Endothelial cell of umbilical vein (primary cell): Measurements from ENCODE around the gene HYDIN. TPM values are rescaled to one million over a fixed set of nuclear protein-coding genes. Genes with fewer than 3 reads are reported as not detected.

ENCODE experiments used
- BruUV-seq: library from RNA; stranded (reverse); fragments of 400-500 nt; replicated peaks from 2 replicates; lab custom pipeline; 2021; lab: Mats Ljungman, UMichigan
- CTCF ChIA-PET: fragments of 300-600, 350-600 bp; sonication (Branson Sonifier 250); formaldehyde crosslinking; loops from one replicate; lab custom pipeline; 2021; ENCODE audit warnings: antibody characterized with exemption, inconsistent platforms; lab: Charles Lee
- POLR2A ChIA-PET: fragments of 300-600, 350-600 bp; sonication (Branson Sonifier 250); formaldehyde crosslinking; loops from one replicate; lab custom pipeline; 2021; ENCODE audit warnings: antibody characterized with exemption, inconsistent platforms; lab: Charles Lee
- DNase-seq: peaks from one replicate; pipeline ENCODE4 v3.0.0-alpha.2; 2011; ENCODE audit warnings: low read depth, low spot score
- FAIRE-seq: peaks from 2 replicates; lab custom pipeline; 2011; peaks lifted over from hg19 to GRCh38; lab: Jason Lieb, UNC
- H2AFZ ChIP-seq: 2 replicates; pipeline ENCODE4 v1.6.0; 2012; ENCODE audit warnings: low read depth, low read length, control low read depth, inconsistent platforms
- H3K27ac ChIP-seq: 2 replicates; pipeline ENCODE4 v1.5.1; 2011; ENCODE audit warnings: low read depth, mild to moderate bottlenecking, control low read depth, low read length, moderate library complexity; ENCODE audit not compliant: insufficient read depth
- H3K27me3 ChIP-seq, 2 experiments: 2 replicates each; pipeline versions ENCODE4 v1.6.0 to v1.6.1; 2011; ENCODE audit warnings: low read length in 2 of 2, mixed read lengths in 1 of 2; ENCODE audit not compliant: control insufficient read depth in 2 of 2, insufficient read depth in 2 of 2
- H3K36me3 ChIP-seq, 2 experiments: 2 replicates in 1 of 2; 3 replicates in 1 of 2; pipeline ENCODE4 v1.5.1; 2011; ENCODE audit warnings: low read length in 2 of 2, mild to moderate bottlenecking in 1 of 2, moderate library complexity in 1 of 2; ENCODE audit not compliant: control insufficient read depth in 2 of 2, insufficient read depth in 2 of 2; ENCODE audit errors: extremely low read depth in 1 of 2
- H3K4me1 ChIP-seq: 3 replicates; pipeline ENCODE4 v1.5.1; 2011; ENCODE audit warnings: mild to moderate bottlenecking, low read length; ENCODE audit not compliant: control insufficient read depth, insufficient read depth; ENCODE audit errors: extremely low read depth
- H3K4me2 ChIP-seq: 2 replicates; pipeline ENCODE4 v1.6.1; 2011; ENCODE audit warnings: low read length, control low read depth, mixed read lengths; ENCODE audit not compliant: insufficient read depth
- H3K4me3 ChIP-seq, 3 experiments: fragments of 200-600 bp in 1 of 3; sonication (generic), shearing (Covaris generic) in 1 of 3; replicated peaks in 1 of 3; 2 replicates each; pipeline ENCODE4 v1.5.1; 2011 to 2016; ENCODE audit warnings: control low read depth in 3 of 3, low read length in 3 of 3, mild to moderate bottlenecking in 2 of 3, inconsistent platforms in 1 of 3, low read depth in 1 of 3, moderate library complexity in 1 of 3; ENCODE audit not compliant: insufficient read depth in 1 of 3
- H3K79me2 ChIP-seq: 2 replicates; pipeline ENCODE4 v1.6.0; 2012; ENCODE audit warnings: low read length, inconsistent platforms; ENCODE audit not compliant: control insufficient read depth, insufficient read depth
- H3K9ac ChIP-seq: replicated peaks from 2 replicates; pipeline ENCODE3; 2011; ENCODE audit warnings: low read length, control low read depth; ENCODE audit not compliant: insufficient read depth; ENCODE audit errors: extremely low read depth
- H3K9me1 ChIP-seq: replicated peaks from 3 replicates; pipeline ENCODE4 v1.6.0; 2011; ENCODE audit warnings: mild to moderate bottlenecking, low read length; ENCODE audit not compliant: control insufficient read depth, insufficient read depth; ENCODE audit errors: extremely low read depth
- H3K9me3 ChIP-seq: replicated peaks from 2 replicates; pipeline ENCODE4 v1.5.1; 2012; ENCODE audit warnings: low read length, inconsistent platforms; ENCODE audit not compliant: control insufficient read depth, insufficient read depth
- H4K20me1 ChIP-seq: replicated peaks from 2 replicates; pipeline ENCODE3; 2011; ENCODE audit warnings: mild to moderate bottlenecking, low read length; ENCODE audit not compliant: control insufficient read depth, insufficient read depth; ENCODE audit errors: extremely low read depth
- EZH2 ChIP-seq: IDR thresholded peaks from 2 replicates; pipeline ENCODE4 v1.6.1; 2012; ENCODE audit warnings: borderline replicate concordance, low read depth, mild to moderate bottlenecking, moderate library complexity, low read length, inconsistent platforms; ENCODE audit not compliant: severe bottlenecking
- FOS ChIP-seq: IDR thresholded peaks from 2 replicates; pipeline ENCODE4 v1.6.1; 2011; ENCODE audit warnings: mild to moderate bottlenecking, low read length, moderate library complexity, borderline replicate concordance; ENCODE audit not compliant: insufficient read depth
- GATA2 ChIP-seq: IDR thresholded peaks from 2 replicates; pipeline ENCODE4 v1.7.0; 2011; ENCODE audit warnings: low read depth, mild to moderate bottlenecking, moderate library complexity, mixed read lengths, low read length; ENCODE audit not compliant: insufficient read length, insufficient read depth
- JUN ChIP-seq: IDR thresholded peaks from 2 replicates; pipeline ENCODE4 v1.6.1; 2011; ENCODE audit warnings: borderline replicate concordance, low read depth; ENCODE audit not compliant: insufficient read length, insufficient read depth
- MAX ChIP-seq: IDR thresholded peaks from 2 replicates; pipeline ENCODE4 v1.6.1; 2011; ENCODE audit not compliant: insufficient read depth, insufficient read length
- MYC ChIP-seq: IDR thresholded peaks from one replicate; pipeline ENCODE4 v1.6.1; 2011; ENCODE audit warnings: mild to moderate bottlenecking, low read depth, low read length
- POLR2A ChIP-seq: IDR thresholded peaks from 2 replicates; pipeline ENCODE4 v1.6.1; 2012; ENCODE audit warnings: low read depth, mild to moderate bottlenecking, control low read depth, low read length
- POLR2AphosphoS5 ChIP-seq: IDR thresholded peaks from 2 replicates; pipeline ENCODE4 v1.6.1; 2012; ENCODE audit warnings: low read depth, mild to moderate bottlenecking, control low read depth, low read length, moderate library complexity; ENCODE audit not compliant: insufficient read depth
- dilution Hi-C: fragments of 300-500 bp; cut with MboI; formaldehyde crosslinking; loops from one replicate; pipeline ENCODE4 v1.15.0; 2019; ENCODE audit warnings: low sequenced_read_pairs; ENCODE audit not compliant: extremely low pct_ligation_motif_present
- intact Hi-C: fragments of 100-400 bp; cut with micrococcal nuclease; formaldehyde crosslinking; loops from one replicate; pipeline ENCODE4 v1.10.0; 2022
- polyA plus RNA-seq, 4 experiments: library from polyadenylated mRNA; depleted of rRNA in 3 of 4; stranded (reverse) in 3 of 4; unstranded in 1 of 4; fragments of >200 nt; gene quantifications; 2 replicates each; pipeline versions ENCODE4 v1.2.1 to v1.2.3, GENCODE V29; 2011 to 2012; ENCODE audit warnings: missing spikeins in 1 of 4
- total RNA-seq: library from RNA; stranded (reverse); gene quantifications from 2 replicates; pipeline ENCODE4 v1.2.3, GENCODE V29; 2021
- TF ChIP-seq, protein P1 (sequence below), 2 donors: IDR thresholded peaks; 1 replicate in 1 of 2; 2 replicates in 1 of 2; pipeline ENCODE4 v1.5.1; 2011; ENCODE audit warnings: low read length in 2 of 2, mild to moderate bottlenecking in 2 of 2, moderate library complexity in 2 of 2, control low read depth in 1 of 2, inconsistent platforms in 1 of 2, low read depth in 1 of 2; ENCODE audit not compliant: insufficient read depth in 1 of 2; ENCODE audit errors: extremely low read depth in 1 of 2

The HYDIN gene
- total and polyA plus RNA-seq, 2 donors (not counting 3 experiments of a cell fraction or from before 2014, with no cell fraction given) = not detected

DNA sequence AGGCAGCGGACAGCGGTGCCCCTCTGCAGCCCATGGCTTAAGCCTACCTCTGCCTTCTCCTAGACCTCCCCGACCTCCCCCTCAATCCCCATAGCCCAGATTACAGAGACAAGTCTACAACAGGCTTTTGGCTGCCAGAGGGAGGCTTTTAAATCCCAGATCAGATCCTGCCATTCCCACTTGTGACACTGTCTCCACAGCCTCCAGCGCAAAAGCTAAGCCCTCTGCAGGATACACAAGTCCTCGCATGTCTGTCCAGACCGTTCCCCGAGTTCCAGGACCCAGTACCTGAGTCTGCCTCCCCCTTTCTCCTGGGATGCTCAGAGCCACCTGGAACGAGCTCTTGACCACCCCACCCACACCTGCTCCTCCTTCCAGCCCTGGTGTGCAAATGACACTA, 460.8 kb downstream of the HYDIN start:
- dilution Hi-C loops (no loop called here), intact Hi-C loops (loop anchor here (5.0 to 10.0 kb wide), 2 partner anchors 195 to 588 kb away; partner anchors contain the start of gene CALB2)
- DNase-seq = no peak
- ChIA-PET POLR2A (interaction anchor here (0.5 kb wide), 1 partner anchor 85 kb away, joined by 3 read pairs; no protein-coding TSS in a partner anchor), CTCF (interaction anchor here (1.0 to 5.8 kb wide), 10 partner anchors 14 to 400 kb away, joined by 3 to 144 read pairs (median 10); partner anchors contain the start of gene MTSS2)
- no peaks in the 10 kb centered on the region for H3K79me2 ChIP-seq
- FAIRE-seq = no peak
- no peak overlapping the region for H3K9ac ChIP-seq
- no peak overlapping the region for H3K4me3 ChIP-seq
- H3K27ac ChIP-seq = no peak overlapping the region
- H4K20me1 ChIP-seq = no peaks in the 10 kb centered on the region
- peaks cover 4 to 10% of the 10 kb centered on the region in 2 experiments for H3K36me3 ChIP-seq
- no peaks in the 10 kb centered on the region for H3K27me3 ChIP-seq
- TF ChIP-seq FOS (no peak), POLR2AphosphoS5 (no peak), GATA2 (no peak), POLR2A (no peak), MAX (no peak), EZH2 (no peak), JUN (no peak), MYC (no peak)
- TF ChIP-seq, protein P1, sequence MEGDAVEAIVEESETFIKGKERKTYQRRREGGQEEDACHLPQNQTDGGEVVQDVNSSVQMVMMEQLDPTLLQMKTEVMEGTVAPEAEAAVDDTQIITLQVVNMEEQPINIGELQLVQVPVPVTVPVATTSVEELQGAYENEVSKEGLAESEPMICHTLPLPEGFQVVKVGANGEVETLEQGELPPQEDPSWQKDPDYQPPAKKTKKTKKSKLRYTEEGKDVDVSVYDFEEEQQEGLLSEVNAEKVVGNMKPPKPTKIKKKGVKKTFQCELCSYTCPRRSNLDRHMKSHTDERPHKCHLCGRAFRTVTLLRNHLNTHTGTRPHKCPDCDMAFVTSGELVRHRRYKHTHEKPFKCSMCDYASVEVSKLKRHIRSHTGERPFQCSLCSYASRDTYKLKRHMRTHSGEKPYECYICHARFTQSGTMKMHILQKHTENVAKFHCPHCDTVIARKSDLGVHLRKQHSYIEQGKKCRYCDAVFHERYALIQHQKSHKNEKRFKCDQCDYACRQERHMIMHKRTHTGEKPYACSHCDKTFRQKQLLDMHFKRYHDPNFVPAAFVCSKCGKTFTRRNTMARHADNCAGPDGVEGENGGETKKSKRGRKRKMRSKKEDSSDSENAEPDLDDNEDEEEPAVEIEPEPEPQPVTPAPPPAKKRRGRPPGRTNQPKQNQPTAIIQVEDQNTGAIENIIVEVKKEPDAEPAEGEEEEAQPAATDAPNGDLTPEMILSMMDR (IDR thresholded peaks at IDR 0.05; ENCODE audit: extremely low read depth in 1 of 2, insufficient read depth in 1 of 2, low read depth in 1 of 2, low read length in 2 of 2) = no peak
- no peak overlapping the region for H2AFZ ChIP-seq
- H3K4me2 ChIP-seq = no peak overlapping the region
- H3K4me1 ChIP-seq = no peaks in the 10 kb centered on the region
- no peaks in the 10 kb centered on the region for H3K9me1 ChIP-seq
- BruUV-seq = no TSS peak
- no peaks in the 10 kb centered on the region for H3K9me3 ChIP-seq
